Measurements from ENCODE around the gene MAP1LC3A.

MAP1LC3A gene

DNA sequence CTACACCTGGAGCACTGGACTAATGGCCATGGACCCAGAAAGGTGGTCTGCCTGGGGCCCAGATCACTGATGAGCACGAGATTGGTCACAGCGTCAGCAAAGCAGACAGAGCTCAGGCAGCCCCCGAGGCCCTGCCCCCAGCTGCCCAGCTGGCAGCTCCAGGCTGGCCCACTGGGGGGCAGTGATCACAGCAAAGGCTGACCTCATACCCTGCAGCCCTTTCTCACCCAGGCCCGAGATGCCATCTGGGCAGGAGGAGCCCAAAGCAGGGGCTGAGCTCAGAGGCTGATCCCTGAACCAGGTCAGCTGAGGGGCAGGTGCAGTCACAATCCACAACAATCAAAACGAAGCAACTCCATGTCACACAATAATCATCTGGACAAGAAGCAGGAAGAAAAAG lies 4.1 kb downstream of the MAP1LC3A start:
- Histone ChIP-seq H3K4me1 (ENCODE audit: control insufficient read depth in 2 of 2, insufficient read depth in 2 of 2, low read length in 2 of 2) (peaks cover 6% of the 10 kb centered on the region in 2 donors), H3K27ac (ENCODE audit: low read depth in 2 of 2, low read length in 2 of 2) (no peak overlapping the region), H3K9ac (ENCODE audit: low read depth in 1 of 2, low read length in 2 of 2) (no peak overlapping the region), H3K36me3 (ENCODE audit: control insufficient read depth in 2 of 2, insufficient read depth in 2 of 2, low read length in 2 of 2) (peaks cover 0 to 3% of the 10 kb centered on the region in 2 donors), H3K27me3 (ENCODE audit: control insufficient read depth in 2 of 2, insufficient read depth in 2 of 2, low read length in 2 of 2) (no peaks in the 10 kb centered on the region), H3K4me3 (ENCODE audit: low read length in 2 of 2) (no peak overlapping the region), H3K9me3 (ENCODE audit: control insufficient read depth in 2 of 2, low read length in 2 of 2) (no peaks in the 10 kb centered on the region)

DNA sequence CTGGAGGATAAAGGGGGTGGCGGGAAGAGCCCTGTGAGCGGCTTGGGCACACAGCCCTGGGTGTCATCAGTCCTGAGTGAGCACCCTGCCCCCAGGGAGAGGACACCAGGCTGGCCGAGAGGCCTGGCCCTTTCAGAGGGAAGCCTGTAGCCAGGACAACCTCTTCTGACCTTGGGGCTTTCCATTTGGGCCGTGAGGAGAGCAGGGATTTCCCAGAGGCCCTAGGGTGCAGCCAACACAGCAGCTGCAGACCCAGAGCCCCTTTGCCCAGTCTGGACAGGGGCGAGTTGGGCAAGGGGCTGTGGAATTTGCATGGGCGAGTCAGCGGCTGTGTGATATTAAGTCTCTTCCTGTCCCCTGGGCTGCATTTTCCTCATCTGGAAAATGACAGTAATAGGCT lies 6.3 kb downstream of the MAP1LC3A start:
- Histone ChIP-seq H3K4me1 (ENCODE audit: control insufficient read depth in 2 of 2, insufficient read depth in 2 of 2, low read length in 2 of 2) (no peaks in the 10 kb centered on the region), H3K4me3 (ENCODE audit: low read length in 2 of 2) (no peak overlapping the region), H3K9me3 (ENCODE audit: control insufficient read depth in 2 of 2, low read length in 2 of 2) (no peaks in the 10 kb centered on the region), H3K27ac (ENCODE audit: low read depth in 2 of 2, low read length in 2 of 2) (no peak overlapping the region), H3K36me3 (ENCODE audit: control insufficient read depth in 2 of 2, insufficient read depth in 2 of 2, low read length in 2 of 2) (peaks cover 4 to 11% of the 10 kb centered on the region in 2 donors), H3K9ac (ENCODE audit: low read depth in 1 of 2, low read length in 2 of 2) (no peak overlapping the region), H3K27me3 (ENCODE audit: control insufficient read depth in 2 of 2, insufficient read depth in 2 of 2, low read length in 2 of 2) (no peaks in the 10 kb centered on the region)

DNA sequence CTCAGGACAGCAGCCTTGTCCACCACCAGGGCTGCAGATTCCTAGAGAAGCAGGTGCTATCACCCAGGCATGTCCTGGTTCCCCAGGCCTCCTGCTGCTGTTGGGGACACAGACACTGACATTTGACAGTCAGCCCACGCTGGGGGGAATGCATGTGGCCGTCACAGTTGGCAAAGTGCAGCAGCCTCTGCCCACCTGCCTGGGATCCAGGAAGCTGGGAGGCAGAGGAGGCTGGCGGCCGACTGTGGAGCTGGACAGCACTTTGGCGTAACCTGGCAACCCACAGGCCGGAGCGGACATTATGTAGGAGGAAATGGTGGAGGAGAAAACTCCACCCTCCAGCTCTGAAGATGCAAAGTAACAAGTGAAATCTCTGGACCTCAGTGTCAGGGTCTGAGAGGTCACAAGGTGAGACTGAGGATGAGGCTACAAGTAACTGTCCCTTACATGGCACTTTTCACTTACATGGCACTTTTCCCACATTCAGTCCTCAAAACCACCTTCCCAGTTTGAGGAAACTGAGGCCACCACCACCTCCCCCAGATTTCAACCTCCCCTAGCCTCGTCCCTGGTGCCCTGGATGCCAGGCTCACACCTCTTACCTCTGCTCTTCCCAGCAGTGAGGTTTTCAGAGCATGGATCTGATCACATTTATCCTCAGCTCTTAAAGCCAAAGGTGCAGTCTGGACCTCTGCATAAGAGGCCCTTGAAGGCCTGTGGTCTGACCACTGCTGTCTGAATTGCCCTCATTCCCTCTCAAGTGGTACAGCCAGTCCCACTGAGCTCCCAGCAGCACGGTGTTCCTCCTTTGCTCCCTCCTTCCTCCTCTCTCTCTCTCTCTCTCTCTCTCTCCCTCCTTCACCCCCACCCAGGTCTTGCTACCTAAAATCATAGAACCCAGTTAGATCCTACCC lies 8.7 kb downstream of the MAP1LC3A start:
- Histone ChIP-seq H3K9ac (ENCODE audit: low read depth in 1 of 2, low read length in 2 of 2) (no peak overlapping the region), H3K4me1 (ENCODE audit: control insufficient read depth in 2 of 2, insufficient read depth in 2 of 2, low read length in 2 of 2) (no peaks in the 10 kb centered on the region), H3K4me3 (ENCODE audit: low read length in 2 of 2) (no peak overlapping the region), H3K27ac (ENCODE audit: low read depth in 2 of 2, low read length in 2 of 2) (no peak overlapping the region), H3K36me3 (ENCODE audit: control insufficient read depth in 2 of 2, insufficient read depth in 2 of 2, low read length in 2 of 2) (peaks cover 9 to 20% of the 10 kb centered on the region in 2 donors), H3K9me3 (ENCODE audit: control insufficient read depth in 2 of 2, low read length in 2 of 2) (no peaks in the 10 kb centered on the region), H3K27me3 (ENCODE audit: control insufficient read depth in 2 of 2, insufficient read depth in 2 of 2, low read length in 2 of 2) (no peaks in the 10 kb centered on the region)

DNA sequence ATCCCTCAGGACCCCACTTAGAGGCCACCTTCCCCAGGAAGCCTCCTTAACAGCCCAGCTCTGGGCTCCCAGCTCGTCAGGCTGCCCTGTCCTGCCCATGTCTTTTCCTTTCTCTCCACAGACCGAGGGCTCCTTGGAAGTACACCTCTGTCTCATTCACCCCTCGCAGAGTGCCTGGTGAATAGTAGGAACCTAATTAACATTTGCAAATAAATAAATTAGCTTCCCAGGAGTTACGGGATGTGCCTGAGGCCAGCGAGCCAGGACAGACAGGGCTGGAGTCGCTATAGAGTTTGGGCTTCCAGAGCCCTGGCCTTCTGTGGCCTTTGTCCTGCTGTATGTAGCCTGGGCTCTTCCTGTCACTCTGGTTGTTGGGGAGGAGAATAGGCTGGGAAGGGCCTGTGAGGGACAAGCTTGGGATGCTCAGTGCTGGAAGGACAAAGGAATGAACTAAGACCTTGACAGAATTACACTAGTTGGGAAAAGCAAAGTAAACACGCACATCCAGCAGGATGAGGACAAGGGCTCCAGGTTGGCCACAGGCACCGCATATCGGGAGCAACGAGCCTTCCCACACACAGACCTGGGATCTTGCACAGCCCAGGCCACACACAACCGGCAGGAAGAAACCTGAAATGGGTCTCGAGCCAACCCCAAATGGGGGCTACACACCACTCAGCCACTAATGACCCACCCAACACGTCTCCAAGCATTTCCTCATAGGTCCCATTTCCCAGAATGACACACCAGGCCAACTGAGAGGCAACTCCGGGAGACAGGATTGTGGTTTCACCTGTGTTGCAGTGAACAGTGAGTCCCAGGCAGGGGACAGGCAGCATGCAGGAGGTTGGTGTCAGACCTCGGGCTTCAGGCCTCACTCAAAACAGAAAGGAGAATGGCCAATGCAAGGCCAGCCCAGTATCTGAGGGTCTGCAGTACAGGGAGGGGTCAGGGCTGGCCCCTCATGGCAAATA lies 9.7 kb downstream of the MAP1LC3A start:
- H3K36me3 ChIP-seq (ENCODE audit: control insufficient read depth in 2 of 2, insufficient read depth in 2 of 2, low read length in 2 of 2): peaks cover 10 to 20% of the 10 kb centered on the region in 2 donors
- H3K9me3 ChIP-seq (ENCODE audit: control insufficient read depth in 2 of 2, low read length in 2 of 2): no peaks in the 10 kb centered on the region
- H3K27ac ChIP-seq (ENCODE audit: low read depth in 2 of 2, low read length in 2 of 2): no peak overlapping the region
- no peak overlapping the region for H3K4me3 ChIP-seq (ENCODE audit: low read length in 2 of 2)
- H3K9ac ChIP-seq (ENCODE audit: low read depth in 1 of 2, low read length in 2 of 2): no peak overlapping the region
- no peaks in the 10 kb centered on the region for H3K4me1 ChIP-seq (ENCODE audit: control insufficient read depth in 2 of 2, insufficient read depth in 2 of 2, low read length in 2 of 2)
- no peaks in the 10 kb centered on the region for H3K27me3 ChIP-seq (ENCODE audit: control insufficient read depth in 2 of 2, insufficient read depth in 2 of 2, low read length in 2 of 2)

DNA sequence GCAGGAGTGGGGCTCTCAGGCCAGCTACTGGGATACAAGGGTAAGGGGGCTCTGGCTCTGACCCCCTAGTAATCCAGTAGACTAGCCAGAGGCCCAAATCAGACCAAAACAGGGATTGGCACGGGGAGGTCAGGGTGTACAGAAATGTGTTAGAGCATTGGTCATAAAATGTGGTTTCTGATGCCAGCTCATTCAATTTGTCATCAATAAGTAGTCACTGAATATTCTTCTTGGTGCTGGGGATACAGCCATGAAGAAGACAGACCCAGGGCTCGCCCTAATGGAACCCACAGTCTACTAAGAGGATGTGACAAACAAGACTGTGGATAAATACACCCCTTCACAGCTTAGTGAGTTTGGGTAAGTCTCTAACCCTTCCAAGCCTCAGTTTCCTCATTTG lies 11.1 kb downstream of the MAP1LC3A start:
- no peak overlapping the region for H3K4me3 ChIP-seq (ENCODE audit: low read length in 2 of 2)
- H3K27me3 ChIP-seq (ENCODE audit: control insufficient read depth in 2 of 2, insufficient read depth in 2 of 2, low read length in 2 of 2): no peaks in the 10 kb centered on the region
- peaks cover 16 to 30% of the 10 kb centered on the region in 2 donors for H3K36me3 ChIP-seq (ENCODE audit: control insufficient read depth in 2 of 2, insufficient read depth in 2 of 2, low read length in 2 of 2)
- H3K9ac ChIP-seq (ENCODE audit: low read depth in 1 of 2, low read length in 2 of 2): no peak overlapping the region
- no peaks in the 10 kb centered on the region for H3K4me1 ChIP-seq (ENCODE audit: control insufficient read depth in 2 of 2, insufficient read depth in 2 of 2, low read length in 2 of 2)
- H3K27ac ChIP-seq (ENCODE audit: low read depth in 2 of 2, low read length in 2 of 2): no peak overlapping the region
- H3K9me3 ChIP-seq (ENCODE audit: control insufficient read depth in 2 of 2, low read length in 2 of 2): no peaks in the 10 kb centered on the region

DNA sequence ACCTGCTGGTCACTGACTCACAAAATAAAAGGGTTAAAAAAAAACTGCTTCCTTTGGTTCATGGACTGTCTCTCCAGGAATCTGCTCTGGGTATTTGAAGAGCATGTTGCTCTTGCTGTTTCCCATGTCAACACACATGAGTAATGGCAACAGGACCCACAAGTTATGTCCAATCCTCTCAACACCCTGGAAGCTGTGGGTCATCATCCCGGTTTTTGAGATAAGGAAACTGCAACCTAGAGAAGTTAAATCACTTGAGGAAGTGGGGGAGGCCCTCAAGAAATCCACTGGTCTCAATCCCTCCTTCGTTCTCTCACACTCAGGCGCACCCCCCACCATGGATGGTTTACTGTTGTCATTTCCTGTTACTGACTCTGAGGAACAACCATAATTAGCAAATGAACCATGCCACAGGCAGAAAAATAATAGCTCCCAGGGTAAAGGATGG lies 12.4 kb downstream of the MAP1LC3A start:
- Histone ChIP-seq H3K4me1 (ENCODE audit: control insufficient read depth in 2 of 2, insufficient read depth in 2 of 2, low read length in 2 of 2) (no peaks in the 10 kb centered on the region), H3K27ac (ENCODE audit: low read depth in 2 of 2, low read length in 2 of 2) (no peak overlapping the region), H3K36me3 (ENCODE audit: control insufficient read depth in 2 of 2, insufficient read depth in 2 of 2, low read length in 2 of 2) (peaks cover 22 to 36% of the 10 kb centered on the region in 2 donors), H3K4me3 (ENCODE audit: low read length in 2 of 2) (no peak overlapping the region), H3K9ac (ENCODE audit: low read depth in 1 of 2, low read length in 2 of 2) (no peak overlapping the region), H3K9me3 (ENCODE audit: control insufficient read depth in 2 of 2, low read length in 2 of 2) (no peaks in the 10 kb centered on the region), H3K27me3 (ENCODE audit: control insufficient read depth in 2 of 2, insufficient read depth in 2 of 2, low read length in 2 of 2) (no peaks in the 10 kb centered on the region)

DNA sequence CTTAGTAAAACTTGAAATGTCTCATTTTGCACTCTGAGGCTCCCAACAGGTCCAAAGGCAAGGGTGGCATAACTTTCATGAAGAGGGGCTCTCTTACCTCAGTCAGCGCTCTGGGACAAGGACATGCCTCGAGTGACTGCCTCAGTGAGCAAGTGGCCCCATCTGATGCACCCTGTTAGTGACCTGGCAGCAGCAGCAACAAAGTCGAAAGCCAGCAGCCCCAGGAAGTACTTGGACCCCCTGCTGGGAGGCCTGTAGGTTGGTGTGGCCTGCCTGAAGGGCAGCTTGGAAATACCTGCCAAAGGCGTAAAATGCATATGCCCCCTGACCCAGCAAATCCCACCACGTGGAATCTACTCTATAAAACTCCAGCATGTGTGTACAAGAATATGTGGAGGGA lies 13.2 kb downstream of the MAP1LC3A start:
- H3K27me3 ChIP-seq (ENCODE audit: control insufficient read depth in 2 of 2, insufficient read depth in 2 of 2, low read length in 2 of 2): no peaks in the 10 kb centered on the region
- no peak overlapping the region for H3K4me3 ChIP-seq (ENCODE audit: low read length in 2 of 2)
- no peak overlapping the region for H3K27ac ChIP-seq (ENCODE audit: low read depth in 2 of 2, low read length in 2 of 2)
- peaks cover 22 to 34% of the 10 kb centered on the region in 2 donors for H3K36me3 ChIP-seq (ENCODE audit: control insufficient read depth in 2 of 2, insufficient read depth in 2 of 2, low read length in 2 of 2)
- no peak overlapping the region for H3K9ac ChIP-seq (ENCODE audit: low read depth in 1 of 2, low read length in 2 of 2)
- H3K4me1 ChIP-seq (ENCODE audit: control insufficient read depth in 2 of 2, insufficient read depth in 2 of 2, low read length in 2 of 2): no peaks in the 10 kb centered on the region
- H3K9me3 ChIP-seq (ENCODE audit: control insufficient read depth in 2 of 2, low read length in 2 of 2): no peaks in the 10 kb centered on the region

DNA sequence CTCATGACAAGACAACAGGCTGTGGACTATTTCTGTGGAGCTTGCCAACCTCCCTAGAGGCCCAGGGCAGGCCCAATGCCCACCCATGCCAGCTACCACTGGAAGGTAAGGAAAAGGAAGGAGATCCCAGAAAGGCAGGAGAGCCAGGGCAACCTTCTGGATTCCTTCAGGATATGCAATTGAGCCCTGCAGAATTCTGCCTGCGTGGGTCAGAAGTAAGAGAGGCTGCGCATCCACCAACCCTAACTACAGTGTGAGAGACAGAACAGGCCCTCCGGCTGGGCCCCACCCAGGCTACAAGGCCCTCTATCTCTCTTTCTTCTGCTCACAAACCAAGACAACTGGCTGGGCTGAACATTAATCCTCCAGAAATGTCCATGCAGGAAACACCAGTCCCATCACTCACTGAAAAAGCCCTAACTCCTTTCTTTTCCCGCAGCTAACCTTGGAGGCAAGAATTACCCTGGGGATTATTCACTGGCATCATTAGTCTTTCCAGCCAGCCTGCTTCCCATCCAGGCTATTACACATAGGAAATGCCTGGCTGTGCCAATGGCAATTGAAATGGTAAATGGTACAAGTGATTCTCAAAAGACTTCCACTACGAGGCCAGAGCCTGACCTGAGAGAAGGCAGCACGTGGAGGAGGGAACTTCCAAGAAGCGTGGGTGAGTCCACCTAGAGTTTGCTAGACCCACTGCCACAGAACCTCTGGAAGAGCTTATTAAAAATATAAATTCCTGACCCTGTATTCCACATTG lies 15.2 kb downstream of the MAP1LC3A start:
- peaks cover 18 to 30% of the 10 kb centered on the region in 2 donors for H3K36me3 ChIP-seq (ENCODE audit: control insufficient read depth in 2 of 2, insufficient read depth in 2 of 2, low read length in 2 of 2)
- peaks cover 0 to 5% of the 10 kb centered on the region in 2 donors for H3K4me1 ChIP-seq (ENCODE audit: control insufficient read depth in 2 of 2, insufficient read depth in 2 of 2, low read length in 2 of 2)
- H3K27ac ChIP-seq (ENCODE audit: low read depth in 2 of 2, low read length in 2 of 2): no peak overlapping the region

DNA sequence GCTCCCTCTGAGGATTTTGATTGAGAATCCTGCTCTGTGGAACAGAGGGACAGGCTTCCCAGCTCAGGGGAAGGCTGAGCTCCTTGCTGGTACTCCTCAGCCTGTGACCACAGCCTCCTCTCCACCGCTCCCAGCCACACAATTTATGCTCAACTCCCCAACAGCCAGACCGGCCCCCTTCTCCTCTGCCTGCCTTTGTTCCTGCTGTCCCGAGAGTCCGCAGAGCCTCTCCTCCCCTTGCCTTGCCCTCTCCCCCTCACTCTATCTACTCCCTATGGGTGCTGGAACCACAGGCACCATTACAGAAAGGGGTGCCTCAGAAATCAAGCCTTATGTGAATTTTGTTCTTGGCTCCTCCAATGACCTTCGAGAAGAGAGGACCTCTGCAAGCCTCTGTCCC lies 15.9 kb downstream of the MAP1LC3A start:
- no peaks in the 10 kb centered on the region for H3K9me3 ChIP-seq (ENCODE audit: control insufficient read depth in 2 of 2, low read length in 2 of 2)
- peaks cover 18 to 28% of the 10 kb centered on the region in 2 donors for H3K36me3 ChIP-seq (ENCODE audit: control insufficient read depth in 2 of 2, insufficient read depth in 2 of 2, low read length in 2 of 2)
- no peak overlapping the region for H3K27ac ChIP-seq (ENCODE audit: low read depth in 2 of 2, low read length in 2 of 2)
- H3K4me3 ChIP-seq (ENCODE audit: low read length in 2 of 2): no peak overlapping the region
- no peaks in the 10 kb centered on the region for H3K27me3 ChIP-seq (ENCODE audit: control insufficient read depth in 2 of 2, insufficient read depth in 2 of 2, low read length in 2 of 2)
- peaks cover 1 to 10% of the 10 kb centered on the region in 2 donors for H3K4me1 ChIP-seq (ENCODE audit: control insufficient read depth in 2 of 2, insufficient read depth in 2 of 2, low read length in 2 of 2)
- no peak overlapping the region for H3K9ac ChIP-seq (ENCODE audit: low read depth in 1 of 2, low read length in 2 of 2)

More for the DNA sequence above, 15.2 kb downstream of the MAP1LC3A start:
- no peak overlapping the region for H3K9ac ChIP-seq (ENCODE audit: low read depth in 1 of 2, low read length in 2 of 2)
- H3K27me3 ChIP-seq (ENCODE audit: control insufficient read depth in 2 of 2, insufficient read depth in 2 of 2, low read length in 2 of 2): no peaks in the 10 kb centered on the region
- H3K9me3 ChIP-seq (ENCODE audit: control insufficient read depth in 2 of 2, low read length in 2 of 2): no peaks in the 10 kb centered on the region
- no peak overlapping the region for H3K4me3 ChIP-seq (ENCODE audit: low read length in 2 of 2)

Data from mucosa of rectum (tissue), 2 donors.